Measurements from ENCODE around the gene PHF11.

DNA sequence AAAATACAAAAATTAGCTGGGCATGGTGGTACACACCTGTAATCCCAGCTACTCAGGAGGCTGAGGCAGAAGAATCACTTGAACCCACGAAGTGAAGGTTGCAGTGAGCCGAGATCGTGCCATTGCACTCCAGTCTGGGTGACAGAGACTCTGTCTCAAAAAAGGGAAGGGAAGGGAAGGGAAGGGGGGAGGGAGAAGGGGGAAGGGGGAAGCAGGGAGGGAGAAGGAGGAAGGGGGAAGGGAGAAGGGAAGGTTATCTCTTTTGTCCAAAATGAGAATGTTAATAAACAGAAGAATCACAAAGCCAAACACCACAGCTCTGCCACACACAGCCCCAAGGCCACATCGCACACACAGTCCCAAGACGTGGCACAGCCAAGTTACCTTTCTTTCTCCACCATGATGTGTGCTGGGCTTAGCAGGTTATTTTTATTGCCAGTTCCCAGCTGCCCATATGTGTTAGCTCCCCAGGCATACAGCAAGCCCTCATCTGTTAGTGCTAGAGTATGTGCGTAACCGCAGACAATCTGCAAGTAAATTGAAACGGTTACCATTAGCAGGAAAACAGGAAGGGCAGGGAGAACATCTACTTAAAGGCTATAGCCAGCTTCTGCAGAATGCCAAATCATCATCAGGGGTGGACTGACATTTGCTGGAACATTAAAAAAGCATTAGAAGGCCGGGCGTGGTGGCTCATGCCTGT is 55.3 kb downstream of the PHF11 start:
- TF ChIP-seq, protein P1, sequence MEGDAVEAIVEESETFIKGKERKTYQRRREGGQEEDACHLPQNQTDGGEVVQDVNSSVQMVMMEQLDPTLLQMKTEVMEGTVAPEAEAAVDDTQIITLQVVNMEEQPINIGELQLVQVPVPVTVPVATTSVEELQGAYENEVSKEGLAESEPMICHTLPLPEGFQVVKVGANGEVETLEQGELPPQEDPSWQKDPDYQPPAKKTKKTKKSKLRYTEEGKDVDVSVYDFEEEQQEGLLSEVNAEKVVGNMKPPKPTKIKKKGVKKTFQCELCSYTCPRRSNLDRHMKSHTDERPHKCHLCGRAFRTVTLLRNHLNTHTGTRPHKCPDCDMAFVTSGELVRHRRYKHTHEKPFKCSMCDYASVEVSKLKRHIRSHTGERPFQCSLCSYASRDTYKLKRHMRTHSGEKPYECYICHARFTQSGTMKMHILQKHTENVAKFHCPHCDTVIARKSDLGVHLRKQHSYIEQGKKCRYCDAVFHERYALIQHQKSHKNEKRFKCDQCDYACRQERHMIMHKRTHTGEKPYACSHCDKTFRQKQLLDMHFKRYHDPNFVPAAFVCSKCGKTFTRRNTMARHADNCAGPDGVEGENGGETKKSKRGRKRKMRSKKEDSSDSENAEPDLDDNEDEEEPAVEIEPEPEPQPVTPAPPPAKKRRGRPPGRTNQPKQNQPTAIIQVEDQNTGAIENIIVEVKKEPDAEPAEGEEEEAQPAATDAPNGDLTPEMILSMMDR (IDR thresholded peaks at IDR 0.05; ENCODE audit: low read length), result no peak
- TF ChIP-seq EZH2 (IDR thresholded peaks at IDR 0.05; ENCODE audit: borderline replicate concordance, low read length), result no peak
